HepG2 (cell line): ENCODE results near the gene LRRC74B.

Experiments
- ATF7 ChIP-seq, 2 experiments: fragments of 450-650 bp in 1 of 2; sonication (generic) in 1 of 2; formaldehyde crosslinking in 1 of 2; IDR thresholded peaks; 2 replicates each; pipeline versions ENCODE4 v1.4.0 to v1.6.1; 2016 to 2020; ENCODE audit warnings: antibody characterized with exemption in 1 of 2, mild to moderate bottlenecking in 1 of 2, missing genetic modification reagents in 1 of 2
- CCDC6 ChIP-seq: sonication (generic); formaldehyde crosslinking; IDR thresholded peaks from 2 replicates; pipeline ENCODE4 v1.8.1; 2022; ENCODE audit warnings: mild to moderate bottlenecking, missing genetic modification reagents, moderate library complexity
- EZH2 ChIP-seq: conservative IDR thresholded peaks from 2 replicates; pipeline ENCODE4 v1.6.1; 2012; ENCODE audit warnings: mild to moderate bottlenecking, low read depth, low read length, moderate library complexity
- PRMT3 ChIP-seq: sonication (generic); formaldehyde crosslinking; IDR thresholded peaks from 2 replicates; pipeline ENCODE4 v1.8.1; 2022; ENCODE audit warnings: low read depth, mild to moderate bottlenecking, moderate library complexity, missing genetic modification reagents, borderline replicate concordance
- SSRP1 ChIP-seq: IDR thresholded peaks from 2 replicates; pipeline ENCODE4 v1.6.1; 2016; ENCODE audit warnings: control low read depth
- ZNF124 ChIP-seq: sonication (generic); formaldehyde crosslinking; IDR thresholded peaks from 2 replicates; pipeline ENCODE4 v1.4.0; 2020; ENCODE audit warnings: missing genetic modification reagents
- TF ChIP-seq, protein P1 (sequence below), 2 experiments: IDR thresholded peaks; 2 replicates each; pipeline ENCODE4 v1.6.1; 2011 to 2012; ENCODE audit warnings: low read length in 2 of 2, borderline replicate concordance in 1 of 2, low read depth in 1 of 2, mild to moderate bottlenecking in 1 of 2, moderate library complexity in 1 of 2

DNA sequence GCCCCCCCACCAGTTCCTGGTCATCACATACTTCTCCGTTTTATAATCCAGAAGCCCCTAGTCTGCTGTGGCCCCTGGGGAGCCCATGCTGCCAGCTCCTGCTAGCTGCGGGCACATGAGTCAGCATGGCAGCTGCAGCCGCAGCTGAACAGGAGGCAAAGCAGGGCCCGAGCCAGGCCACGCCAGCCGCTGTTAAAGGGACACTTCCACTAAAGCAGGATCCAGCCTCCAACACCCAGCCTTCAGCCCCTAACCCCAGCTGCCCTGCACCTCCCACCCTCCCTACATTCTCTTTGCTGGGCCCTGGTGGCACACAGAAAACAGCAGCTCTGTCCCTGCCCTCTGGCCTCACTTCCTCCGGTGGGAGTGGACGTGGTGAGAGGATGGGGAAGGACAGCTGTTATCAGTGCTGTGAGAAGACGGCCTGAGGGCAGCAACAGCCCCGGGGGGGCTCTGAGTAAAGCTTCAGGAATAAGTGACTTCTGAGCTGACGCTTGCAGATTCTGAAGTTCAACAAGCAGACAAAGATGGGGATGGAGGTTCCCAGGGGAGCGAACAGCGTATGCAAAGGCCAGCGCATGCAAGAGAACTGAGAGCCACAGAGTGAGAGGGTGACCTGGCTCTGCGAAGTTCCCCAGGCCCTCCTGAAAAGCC, 688 bp upstream of the LRRC74B start:
- TF ChIP-seq ATF7 (IDR thresholded peaks at IDR 0.05) = no peak
- TF ChIP-seq ATF7 (CRISPR knock-in tag; IDR thresholded peaks at IDR 0.05) = no peak
- TF ChIP-seq ZNF124 = no peak
- TF ChIP-seq EZH2 = no peak
- TF ChIP-seq CCDC6 (CRISPR knock-in tag) = no peak
- TF ChIP-seq, protein P1, sequence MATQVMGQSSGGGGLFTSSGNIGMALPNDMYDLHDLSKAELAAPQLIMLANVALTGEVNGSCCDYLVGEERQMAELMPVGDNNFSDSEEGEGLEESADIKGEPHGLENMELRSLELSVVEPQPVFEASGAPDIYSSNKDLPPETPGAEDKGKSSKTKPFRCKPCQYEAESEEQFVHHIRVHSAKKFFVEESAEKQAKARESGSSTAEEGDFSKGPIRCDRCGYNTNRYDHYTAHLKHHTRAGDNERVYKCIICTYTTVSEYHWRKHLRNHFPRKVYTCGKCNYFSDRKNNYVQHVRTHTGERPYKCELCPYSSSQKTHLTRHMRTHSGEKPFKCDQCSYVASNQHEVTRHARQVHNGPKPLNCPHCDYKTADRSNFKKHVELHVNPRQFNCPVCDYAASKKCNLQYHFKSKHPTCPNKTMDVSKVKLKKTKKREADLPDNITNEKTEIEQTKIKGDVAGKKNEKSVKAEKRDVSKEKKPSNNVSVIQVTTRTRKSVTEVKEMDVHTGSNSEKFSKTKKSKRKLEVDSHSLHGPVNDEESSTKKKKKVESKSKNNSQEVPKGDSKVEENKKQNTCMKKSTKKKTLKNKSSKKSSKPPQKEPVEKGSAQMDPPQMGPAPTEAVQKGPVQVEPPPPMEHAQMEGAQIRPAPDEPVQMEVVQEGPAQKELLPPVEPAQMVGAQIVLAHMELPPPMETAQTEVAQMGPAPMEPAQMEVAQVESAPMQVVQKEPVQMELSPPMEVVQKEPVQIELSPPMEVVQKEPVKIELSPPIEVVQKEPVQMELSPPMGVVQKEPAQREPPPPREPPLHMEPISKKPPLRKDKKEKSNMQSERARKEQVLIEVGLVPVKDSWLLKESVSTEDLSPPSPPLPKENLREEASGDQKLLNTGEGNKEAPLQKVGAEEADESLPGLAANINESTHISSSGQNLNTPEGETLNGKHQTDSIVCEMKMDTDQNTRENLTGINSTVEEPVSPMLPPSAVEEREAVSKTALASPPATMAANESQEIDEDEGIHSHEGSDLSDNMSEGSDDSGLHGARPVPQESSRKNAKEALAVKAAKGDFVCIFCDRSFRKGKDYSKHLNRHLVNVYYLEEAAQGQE (IDR thresholded peaks at IDR 0.05; ENCODE audit: borderline replicate concordance in 1 of 2, low read depth in 1 of 2, low read length in 2 of 2) = no peak
- TF ChIP-seq SSRP1 (CRISPR knock-in tag) = no peak
- TF ChIP-seq PRMT3 (CRISPR knock-in tag) = no peak
